Urinary bladder (tissue), 4 donors: ENCODE results near the gene ELOVL6. TPM values are rescaled to one million over a fixed set of nuclear protein-coding genes. Genes with fewer than 3 reads are reported as not detected.

Experiments
- DNase-seq: peaks from one replicate; pipeline ENCODE4 v3.0.0-alpha.2; 2015; ENCODE audit errors: extremely low spot score
- H3K27ac ChIP-seq: one replicate; pipeline ENCODE4 v1.5.1; 2013; ENCODE audit warnings: low read depth, mild to moderate bottlenecking, moderate library complexity
- H3K36me3 ChIP-seq: one replicate; pipeline ENCODE4 v1.6.1; 2013; ENCODE audit warnings: mild to moderate bottlenecking, moderate library complexity; ENCODE audit not compliant: insufficient read depth
- H3K4me1 ChIP-seq: one replicate; pipeline ENCODE4 v1.6.1; 2013; ENCODE audit warnings: mild to moderate bottlenecking, moderate library complexity; ENCODE audit not compliant: insufficient read depth
- H3K4me3 ChIP-seq: one replicate; pipeline ENCODE4 v1.5.1; 2013; ENCODE audit warnings: low read depth, low read length
- WGBS: extraction: QIAGEN DNeasy Blood & Tissue Kit; methylation state at CpG from one replicate; pipeline ENCODE4 v1.1.7; 2013; 5-methylcytosine and 5-hydroxymethylcytosine counted together
- polyA plus RNA-seq: library from polyadenylated mRNA; stranded (reverse); fragments of 200-250 nt; gene quantifications from one replicate; pipeline ENCODE4 v1.2.3, GENCODE V29; 2013
- total RNA-seq: library from RNA; depleted of rRNA; stranded (reverse); fragments of >200 nt; gene quantifications from one replicate; pipeline ENCODE4 v1.2.3, GENCODE V29; 2014
- donor health status: healthy with polysubstance abuse.
- donor health status: healthy.

Gene ELOVL6
- total and polyA plus RNA-seq, 2 donors: 5.3 to 16.8 TPM

GRCh38 chr4:110112056-110112455, 86.4 kb downstream of the ELOVL6 start:
- no peaks in the 10 kb centered on the region for H3K36me3 ChIP-seq
- H3K27ac ChIP-seq: no peak overlapping the region
- no peak overlapping the region for H3K4me3 ChIP-seq
- H3K4me1 ChIP-seq: no peaks in the 10 kb centered on the region
- DNase-seq: no peak
- 97% methylated on average over 4 of the region's 4 CpGs for WGBS

- no peaks in the 10 kb centered on the region for H3K4me1 ChIP-seq
- no peaks in the 10 kb centered on the region for H3K36me3 ChIP-seq
- 91% methylated on average over 3 of the region's 3 CpGs for WGBS
- H3K27ac ChIP-seq: no peak overlapping the region
- H3K4me3 ChIP-seq: no peak overlapping the region
- DNase-seq: no peak
Observed at GRCh38 chr4:110109455-110109854, 89.0 kb downstream of the ELOVL6 start.

GRCh38 chr4:110108960-110109359, 89.5 kb downstream of the ELOVL6 start:
- Histone ChIP-seq H3K27ac (no peak overlapping the region), H3K4me3 (no peak overlapping the region), H3K36me3 (no peaks in the 10 kb centered on the region), H3K4me1 (no peaks in the 10 kb centered on the region)
- DNase-seq: no peak
- WGBS: 99% methylated on average over 1 of the region's 1 CpG

- H3K36me3 ChIP-seq: no peaks in the 10 kb centered on the region
- H3K4me1 ChIP-seq: no peaks in the 10 kb centered on the region
- H3K4me3 ChIP-seq: no peak overlapping the region
- 87% methylated on average over 3 of the region's 3 CpGs for WGBS
- no peak overlapping the region for H3K27ac ChIP-seq
- no peak for DNase-seq
Observed at GRCh38 chr4:110108422-110108821, 90.0 kb downstream of the ELOVL6 start.

GRCh38 chr4:110107866-110108265, 90.5 kb downstream of the ELOVL6 start:
- no peaks in the 10 kb centered on the region for H3K4me1 ChIP-seq
- DNase-seq: no peak
- no peaks in the 10 kb centered on the region for H3K36me3 ChIP-seq
- H3K4me3 ChIP-seq: no peak overlapping the region
- H3K27ac ChIP-seq: no peak overlapping the region

GRCh38 chr4:110106931-110107296, 91.5 kb downstream of the ELOVL6 start:
- H3K36me3 ChIP-seq: no peaks in the 10 kb centered on the region
- no peak overlapping the region for H3K27ac ChIP-seq
- H3K4me1 ChIP-seq: no peaks in the 10 kb centered on the region
- no peak overlapping the region for H3K4me3 ChIP-seq
- DNase-seq: no peak
- 29% methylated on average over 1 of the region's 1 CpG for WGBS

- Histone ChIP-seq H3K27ac (no peak overlapping the region), H3K4me3 (no peak overlapping the region), H3K36me3 (no peaks in the 10 kb centered on the region), H3K4me1 (no peaks in the 10 kb centered on the region)
- 71% methylated on average over 2 of the region's 2 CpGs for WGBS
- DNase-seq: no peak
Observed at GRCh38 chr4:110104661-110105060, 93.8 kb downstream of the ELOVL6 start.

- H3K4me3 ChIP-seq: no peak overlapping the region
- DNase-seq: no peak
Observed at GRCh38 chr4:110099638-110100037, 98.8 kb downstream of the ELOVL6 start.

GRCh38 chr4:110096405-110096804, 102.0 kb downstream of the ELOVL6 start:
- 97% methylated on average over 1 of the region's 1 CpG for WGBS
- no peak overlapping the region for H3K4me3 ChIP-seq
- no peak for DNase-seq
- H3K4me1 ChIP-seq: no peaks in the 10 kb centered on the region
- no peak overlapping the region for H3K27ac ChIP-seq
- H3K36me3 ChIP-seq: no peaks in the 10 kb centered on the region

More at GRCh38 chr4:110099638-110100037, 98.8 kb downstream of the ELOVL6 start:
- H3K27ac ChIP-seq: no peak overlapping the region
- no peaks in the 10 kb centered on the region for H3K4me1 ChIP-seq
- H3K36me3 ChIP-seq: no peaks in the 10 kb centered on the region

- Histone ChIP-seq H3K4me1 (no peaks in the 10 kb centered on the region), H3K27ac (no peak overlapping the region), H3K4me3 (no peak overlapping the region), H3K36me3 (no peaks in the 10 kb centered on the region)
- no peak for DNase-seq
- 53% methylated on average over 4 of the region's 4 CpGs for WGBS
Observed at GRCh38 chr4:110092646-110093045, 105.8 kb downstream of the ELOVL6 start.

GRCh38 chr4:110091434-110092140, 106.8 kb downstream of the ELOVL6 start:
- no peak overlapping the region for H3K4me3 ChIP-seq
- 56% methylated on average over 6 of the region's 6 CpGs for WGBS
- DNase-seq: no peak
- no peaks in the 10 kb centered on the region for H3K36me3 ChIP-seq
- no peaks in the 10 kb centered on the region for H3K4me1 ChIP-seq
- H3K27ac ChIP-seq: no peak overlapping the region

- Histone ChIP-seq H3K4me1 (no peaks in the 10 kb centered on the region), H3K4me3 (no peak overlapping the region), H3K36me3 (no peaks in the 10 kb centered on the region), H3K27ac (no peak overlapping the region)
- 86% methylated on average over 4 of the region's 4 CpGs for WGBS
- no peak for DNase-seq
Observed at GRCh38 chr4:110088670-110089069, 109.7 kb downstream of the ELOVL6 start.

GRCh38 chr4:110087070-110087708, 111.2 kb downstream of the ELOVL6 start:
- Histone ChIP-seq H3K36me3 (no peaks in the 10 kb centered on the region), H3K27ac (no peak overlapping the region), H3K4me3 (no peak overlapping the region), H3K4me1 (no peaks in the 10 kb centered on the region)
- no peak for DNase-seq
- 69% methylated on average over 4 of the region's 4 CpGs for WGBS

- no peaks in the 10 kb centered on the region for H3K4me1 ChIP-seq
- H3K27ac ChIP-seq: no peak overlapping the region
- no peak overlapping the region for H3K4me3 ChIP-seq
- no peak for DNase-seq
- WGBS: 80% methylated on average over 1 of the region's 1 CpG
- H3K36me3 ChIP-seq: no peaks in the 10 kb centered on the region
Observed at GRCh38 chr4:110085131-110085530, 113.3 kb downstream of the ELOVL6 start.
